GM12878 (cell line): ENCODE measurements around the gene ASAP3. TPM values are rescaled to one million over a fixed set of nuclear protein-coding genes. Genes with fewer than 3 reads are reported as not detected.
"Not testable (repeated sequence)": the region's sequence is repeated elsewhere in the genome, so short reads cannot be mapped to it uniquely, and the experiment has no call there.

Source experiments
- ATAC-seq: fragments of 200-7000 bp; cut with Tn5 transposase; 3 replicates; pipeline ENCODE4 v1.9.1; 2020; ENCODE audit warnings: mild to moderate bottlenecking, moderate library complexity
- BruUV-seq: library from RNA; stranded (reverse); fragments of 400-500 nt; replicated peaks from 2 replicates; lab custom pipeline; 2021; lab: Mats Ljungman, UMichigan
- CTCF ChIA-PET: fragments of 300-600 bp; sonication (Branson Sonifier 250); formaldehyde crosslinking; extraction: SDS; loops from one replicate; lab custom pipeline; 2021; ENCODE audit warnings: inconsistent platforms; lab: Yijun Ruan, JAX
- POLR2A ChIA-PET: fragments of 350-600 bp; formaldehyde crosslinking; extraction: SDS; loops from one replicate; lab custom pipeline; 2021; ENCODE audit warnings: inconsistent platforms; lab: Charles Lee
- RAD21 ChIA-PET: fragments of 300-600 bp; sonication (Branson Sonifier 250); formaldehyde crosslinking; loops from one replicate; lab custom pipeline; 2023; ENCODE audit warnings: antibody characterized with exemption; ENCODE audit not compliant: unreplicated experiment; lab: Charles Lee
- SMC1A ChIA-PET: fragments of 300-600 bp; sonication (Branson Sonifier 250); formaldehyde crosslinking; loops from one replicate; lab custom pipeline; 2023; ENCODE audit not compliant: unreplicated experiment, uncharacterized antibody; lab: Charles Lee
- DNase-seq: peaks from one replicate; pipeline ENCODE4 v3.0.0-alpha.2; 2011; ENCODE audit warnings: low read depth, low spot score
- FAIRE-seq: peaks from 3 replicates; lab custom pipeline; 2011; peaks lifted over from hg19 to GRCh38; lab: Jason Lieb, UNC
- H2AFZ ChIP-seq: 2 replicates; pipeline ENCODE4 v1.6.0; 2011; ENCODE audit warnings: low read depth, low read length, control low read depth; ENCODE audit not compliant: control insufficient read depth
- H3K27ac ChIP-seq: 2 replicates; pipeline ENCODE4 v1.5.1; 2011; ENCODE audit warnings: control low read depth; ENCODE audit not compliant: control insufficient read depth, insufficient read depth
- H3K27me3 ChIP-seq, 2 experiments: replicated peaks in 1 of 2; 2 replicates each; pipeline versions ENCODE4 v1.6.0 to v1.6.1; 2011; ENCODE audit warnings: low read length in 1 of 2; ENCODE audit not compliant: control insufficient read depth in 2 of 2, insufficient read depth in 2 of 2
- H3K36me3 ChIP-seq, 2 experiments: 2 replicates each; pipeline ENCODE4 v1.5.1; 2011; ENCODE audit warnings: low read length in 1 of 2; ENCODE audit not compliant: control insufficient read depth in 2 of 2, insufficient read depth in 2 of 2
- H3K4me1 ChIP-seq: 2 replicates; pipeline ENCODE4 v1.6.1; 2011; ENCODE audit warnings: mild to moderate bottlenecking, low read length, moderate library complexity, mixed read lengths; ENCODE audit not compliant: control insufficient read depth, insufficient read depth
- H3K4me2 ChIP-seq: 2 replicates; pipeline ENCODE4 v1.6.0; 2011; ENCODE audit warnings: control low read depth; ENCODE audit not compliant: control insufficient read depth, insufficient read depth
- H3K4me3 ChIP-seq: fragments of 200-600 bp; sonication (generic); 2 replicates; pipeline ENCODE4 v1.5.1; 2016
- H3K79me2 ChIP-seq: 2 replicates; pipeline ENCODE4 v1.6.0; 2011; ENCODE audit warnings: low read length; ENCODE audit not compliant: control insufficient read depth, insufficient read depth
- H3K9ac ChIP-seq: 2 replicates; pipeline ENCODE4 v1.8.0; 2011; ENCODE audit warnings: low read length, control low read depth, mixed read lengths; ENCODE audit not compliant: control insufficient read depth, insufficient read depth
- H3K9me3 ChIP-seq: replicated peaks from 3 replicates; pipeline ENCODE4 v1.5.1; 2011; ENCODE audit warnings: mild to moderate bottlenecking, low read length; ENCODE audit not compliant: control insufficient read depth, insufficient read depth
- H4K20me1 ChIP-seq: 2 replicates; pipeline ENCODE4 v1.6.0; 2011; ENCODE audit not compliant: control insufficient read depth, insufficient read depth
- DPF2 ChIP-seq: fragments of 450-650 bp; IDR thresholded peaks from 2 replicates; pipeline ENCODE4 v1.6.1; 2017; ENCODE audit warnings: mild to moderate bottlenecking
- IRF4 ChIP-seq: IDR thresholded peaks from 2 replicates; pipeline ENCODE4 v1.6.1; 2011; ENCODE audit warnings: low read depth, low read length
- NFIC ChIP-seq: IDR thresholded peaks from 2 replicates; pipeline ENCODE4 v1.6.1; 2012; ENCODE audit warnings: low read depth, mild to moderate bottlenecking, inconsistent platforms, low read length, moderate library complexity
- NFXL1 ChIP-seq: fragments of 450-650 bp; IDR thresholded peaks from 2 replicates; pipeline ENCODE4 v1.6.1; 2017; ENCODE audit warnings: antibody characterized with exemption, mild to moderate bottlenecking, borderline replicate concordance
- STAT3 ChIP-seq: IDR thresholded peaks from 2 replicates; pipeline ENCODE4 v1.6.1; 2011; ENCODE audit warnings: low read depth, low read length, improper control_type of control experiment
- WGBS: methylation state at CpG from one replicate; pipeline ENCODE4 v1.1.6; 2016; ENCODE audit warnings: low lambda C conversion rate; ENCODE audit not compliant: insufficient replicate concordance, insufficient coverage; ENCODE audit errors: missing lambda C conversion rate; 5-methylcytosine and 5-hydroxymethylcytosine counted together
- in situ Hi-C: fragments of 300-500 bp; cut with MboI; formaldehyde crosslinking; loops from 9 replicates; pipeline ENCODE4 v1.14.3; 2018; ENCODE audit warnings: mixed read lengths
- intact Hi-C: fragments of 100-400 bp; cut with micrococcal nuclease; formaldehyde crosslinking; loops from one replicate; pipeline ENCODE4 v1.14.2; 2022; ENCODE audit not compliant: unreplicated experiment
- polyA plus RNA-seq, 11 experiments: library from polyadenylated mRNA; depleted of rRNA in 4 of 11; unstranded in 6 of 11; stranded (reverse) in 5 of 11; fragments of >200 nt; fragmentation: Nextera tagmentation in 4 of 11; fragmentation: Illumina TruSeq in 1 of 11; extraction: Ambion mirVana in 4 of 11; extraction: Trizol in 1 of 11; gene quantifications; 1 replicate in 1 of 11; 2 replicates in 10 of 11; pipeline versions ENCODE4 v1.2.1 to v1.2.3, GENCODE V29; 2011 to 2016; ENCODE audit warnings: inconsistent platforms in 2 of 11, missing spikeins in 2 of 11, low read depth in 1 of 11
- total RNA-seq, 4 experiments: library from RNA; depleted of rRNA in 3 of 4; stranded (reverse); fragments of >200 nt in 3 of 4; fragmentation: Illumina TruSeq in 1 of 4; extraction: Trizol in 1 of 4; gene quantifications; 2 replicates each; pipeline versions ENCODE4 v1.2.1 to v1.2.3, GENCODE V29; 2013 to 2021
- TF ChIP-seq, protein P1 (sequence below): IDR thresholded peaks from 2 replicates; pipeline ENCODE4 v1.6.1; 2011; ENCODE audit warnings: mild to moderate bottlenecking, low read depth, low read length, moderate library complexity; ENCODE audit not compliant: insufficient replicate concordance
- TF ChIP-seq, protein P2 (sequence below): IDR thresholded peaks from 2 replicates; pipeline ENCODE4 v1.6.1; 2011; ENCODE audit warnings: low read depth, low read length, improper control_type of control experiment, borderline replicate concordance

Gene ASAP3
- total and polyA plus RNA-seq, 10 of the 15 experiments (the other 5 are each of a cell fraction or from before 2014, with no cell fraction given), result 0.04 to 0.92 (median 0.34) TPM; not detected in 1

GRCh38 chr1:23504156-23504555 is 20.2 kb upstream of the ASAP3 start:
- H3K36me3 ChIP-seq, result peaks cover 0 to 22% of the 10 kb centered on the region in 2 experiments; a peak in 3 of 4 replicates
- H3K9me3 ChIP-seq, DNase-seq, H2AFZ ChIP-seq, SMC1A ChIA-PET, H3K27me3 ChIP-seq, H3K27ac ChIP-seq, H4K20me1 ChIP-seq, H3K4me2 ChIP-seq, ATAC-seq, in situ Hi-C loops, H3K4me3 ChIP-seq, H3K79me2 ChIP-seq, POLR2A ChIA-PET, CTCF ChIA-PET, H3K9ac ChIP-seq, intact Hi-C loops, RAD21 ChIA-PET, FAIRE-seq, BruUV-seq, H3K4me1 ChIP-seq: not testable (repeated sequence)
- WGBS, result 98% methylated on average over 8 of the region's 24 CpGs

- peaks cover 0 to 12% of the 10 kb centered on the region in 2 experiments; a peak in 3 of 4 replicates for H3K36me3 ChIP-seq
- H3K4me2 ChIP-seq, result no peak overlapping the region
- H3K9me3 ChIP-seq, result no peaks in the 10 kb centered on the region
- ChIA-PET POLR2A (interaction anchor here (0.5 kb wide), 1 partner anchor 120 kb away, joined by 9 read pairs; no protein-coding TSS in a partner anchor), SMC1A (interaction anchor here (9.0 kb wide), 1 partner anchor 23 kb away, joined by 201 read pairs; the partner anchor contains the start of gene E2F2), RAD21 (interaction anchor here (10.4 to 10.8 kb wide), 2 partner anchors 24 to 39 kb away, joined by 153 to 272 read pairs; partner anchors contain the start of gene E2F2), CTCF (interaction anchor here (1.1 to 11.8 kb wide), 2 partner anchors 30 to 134 kb away, joined by 3 to 784 read pairs; partner anchors contain the start of gene E2F2)
- no peak for ATAC-seq
- H4K20me1 ChIP-seq, result no peaks in the 10 kb centered on the region
- no peaks in the 10 kb centered on the region for H3K79me2 ChIP-seq
- DNase-seq, result no peak
- BruUV-seq, result no TSS peak
- no peaks in the 10 kb centered on the region for H3K4me1 ChIP-seq
- WGBS, result 57% methylated on average over 1 of the region's 6 CpGs
- in situ Hi-C loops, result no loop called here
- no peak overlapping the region for H3K4me3 ChIP-seq
- intact Hi-C loops, result no loop called here
- H3K27me3 ChIP-seq, result no peaks in the 10 kb centered on the region
- H3K27ac ChIP-seq, result no peak overlapping the region
- no peak overlapping the region for H2AFZ ChIP-seq
- H3K9ac ChIP-seq, result no peak overlapping the region
- FAIRE-seq, result no peak
- no peak for TF ChIP-seq STAT3
- TF ChIP-seq NFXL1, result no peak
- TF ChIP-seq, protein P1, sequence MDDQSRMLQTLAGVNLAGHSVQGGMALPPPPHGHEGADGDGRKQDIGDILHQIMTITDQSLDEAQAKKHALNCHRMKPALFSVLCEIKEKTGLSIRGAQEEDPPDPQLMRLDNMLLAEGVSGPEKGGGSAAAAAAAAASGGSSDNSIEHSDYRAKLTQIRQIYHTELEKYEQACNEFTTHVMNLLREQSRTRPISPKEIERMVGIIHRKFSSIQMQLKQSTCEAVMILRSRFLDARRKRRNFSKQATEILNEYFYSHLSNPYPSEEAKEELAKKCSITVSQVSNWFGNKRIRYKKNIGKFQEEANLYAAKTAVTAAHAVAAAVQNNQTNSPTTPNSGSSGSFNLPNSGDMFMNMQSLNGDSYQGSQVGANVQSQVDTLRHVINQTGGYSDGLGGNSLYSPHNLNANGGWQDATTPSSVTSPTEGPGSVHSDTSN, result no peak
- no peak for TF ChIP-seq DPF2
- TF ChIP-seq, protein P2, sequence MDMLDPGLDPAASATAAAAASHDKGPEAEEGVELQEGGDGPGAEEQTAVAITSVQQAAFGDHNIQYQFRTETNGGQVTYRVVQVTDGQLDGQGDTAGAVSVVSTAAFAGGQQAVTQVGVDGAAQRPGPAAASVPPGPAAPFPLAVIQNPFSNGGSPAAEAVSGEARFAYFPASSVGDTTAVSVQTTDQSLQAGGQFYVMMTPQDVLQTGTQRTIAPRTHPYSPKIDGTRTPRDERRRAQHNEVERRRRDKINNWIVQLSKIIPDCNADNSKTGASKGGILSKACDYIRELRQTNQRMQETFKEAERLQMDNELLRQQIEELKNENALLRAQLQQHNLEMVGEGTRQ, result no peak
- no peak for TF ChIP-seq NFIC
- TF ChIP-seq IRF4, result no peak
These were observed 19.0 kb upstream of the ASAP3 start for GRCh38 chr1:23502951-23503350.
